Stimulated activated CD4-positive, alpha-beta T cell treated with anti-CD3 and anti-CD28 coated beads, Interleukin-12 subunit alpha, Interleukin-12 subunit beta, amount 100 ng/mL, for 48 hours (primary cell): Measurements from ENCODE around the gene SLC15A1.

Experiments
- DNase-seq, 3 donors: peaks; one replicate each; pipeline ENCODE4 v3.0.0-alpha.2; 2020; ENCODE audit warnings: low read depth in 2 of 3, low spot score in 1 of 3

The SLC15A1 gene

DNA sequence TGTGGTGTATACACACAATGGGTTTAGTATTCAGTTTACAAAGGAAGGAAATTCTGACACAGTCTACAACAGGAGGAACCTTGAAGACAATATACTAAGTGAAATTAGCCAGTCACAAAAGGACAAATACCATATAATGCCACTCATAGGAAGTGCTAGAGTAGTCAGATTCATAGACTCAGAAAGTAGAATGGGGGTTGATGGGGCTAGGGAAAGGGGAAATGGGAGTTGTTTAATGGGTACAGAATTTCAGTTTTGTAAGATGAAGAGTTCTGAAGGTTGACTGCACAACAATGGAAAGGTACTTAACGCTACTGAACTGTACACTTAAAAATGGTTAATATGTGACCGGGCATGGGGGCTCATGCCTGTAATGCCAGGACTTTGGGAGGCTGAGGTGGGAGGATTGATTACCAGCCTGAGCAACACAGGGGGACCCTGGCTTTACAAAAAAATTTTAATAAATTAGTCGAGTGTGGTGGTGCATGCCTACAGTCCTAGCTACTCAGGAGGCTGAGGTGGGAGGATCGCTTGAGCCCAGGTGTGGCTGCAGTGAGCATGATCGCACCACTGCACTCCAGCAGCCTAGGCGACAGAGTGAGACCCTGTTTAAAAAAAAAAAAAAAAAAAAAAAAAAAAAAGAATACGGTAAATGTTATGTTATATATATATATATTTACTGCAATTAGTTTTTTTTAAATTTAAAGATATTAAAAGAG is 45.0 kb downstream of the SLC15A1 start:
- DNase-seq, result no peak

DNA sequence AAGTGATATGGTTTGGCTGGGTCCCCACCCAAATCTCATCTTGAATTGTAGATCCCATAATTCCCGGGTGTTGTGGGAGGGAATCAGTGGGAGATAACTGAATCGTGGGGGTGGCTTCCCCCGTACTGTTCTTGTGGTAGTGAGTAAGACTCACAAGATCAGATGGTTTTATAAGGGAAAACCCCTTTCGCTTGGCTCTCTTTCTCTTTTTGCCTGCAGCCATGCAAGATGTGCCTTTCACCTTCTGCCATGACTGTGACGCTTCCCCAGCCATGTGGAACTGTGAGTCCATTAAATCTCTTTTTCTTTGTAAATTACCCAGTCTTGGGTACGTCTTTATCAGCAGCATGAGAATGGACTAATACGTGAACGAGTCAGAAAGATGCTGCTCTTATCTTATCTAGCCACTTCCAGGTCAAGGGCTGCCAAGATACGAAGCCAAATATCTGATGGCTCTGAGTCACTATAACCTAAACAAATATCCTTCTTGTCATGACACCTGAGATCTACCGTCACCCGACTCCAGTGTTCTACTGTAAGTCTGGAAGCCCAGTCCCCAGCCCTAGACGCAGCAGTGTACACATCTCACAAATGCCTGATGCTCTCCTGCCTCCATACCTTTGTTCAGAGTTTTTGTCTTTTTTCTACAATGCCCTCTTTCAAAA is 45.9 kb downstream of the SLC15A1 start:
- DNase-seq, result no peak

DNA sequence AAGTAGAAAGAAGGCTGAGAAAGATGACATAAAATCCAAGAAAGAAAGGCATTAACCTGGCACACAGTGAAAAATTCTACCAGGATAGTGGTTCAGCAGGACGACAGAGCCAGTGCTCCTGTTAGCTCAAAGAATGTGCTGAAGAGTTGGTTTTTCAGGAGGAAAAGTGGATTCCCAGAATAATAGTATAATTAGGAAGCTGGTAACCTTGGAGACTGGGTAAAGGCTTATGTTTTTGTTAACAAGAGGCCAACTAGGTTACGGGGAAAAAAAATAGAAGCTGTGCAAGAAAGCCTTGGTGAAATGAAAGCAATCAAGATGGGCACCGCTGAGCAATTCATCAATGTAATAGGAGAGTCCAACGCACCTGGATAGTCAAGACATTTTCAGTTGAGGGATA is 54.7 kb downstream of the SLC15A1 start:
- DNase-seq, result no peak

DNA sequence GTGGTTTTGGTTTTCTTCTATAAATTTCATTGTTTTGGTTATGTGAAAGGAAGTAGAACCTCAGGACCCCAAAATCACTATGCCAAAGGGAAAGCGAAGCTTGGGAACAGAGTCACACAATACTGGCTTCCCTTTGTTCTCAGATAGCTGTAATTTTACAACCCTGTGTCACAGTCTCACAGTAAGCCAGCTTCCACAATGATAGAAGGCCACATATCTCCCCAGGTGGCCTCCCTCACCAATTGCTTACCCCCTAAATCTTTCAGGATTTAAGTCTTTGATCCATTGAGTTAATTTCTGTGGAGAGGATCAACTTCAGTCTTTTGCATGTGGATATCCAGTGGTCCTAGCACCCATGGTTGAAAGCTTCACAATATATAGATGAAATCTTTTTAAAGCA is 58.7 kb downstream of the SLC15A1 start:
- DNase-seq, result no peak

DNA sequence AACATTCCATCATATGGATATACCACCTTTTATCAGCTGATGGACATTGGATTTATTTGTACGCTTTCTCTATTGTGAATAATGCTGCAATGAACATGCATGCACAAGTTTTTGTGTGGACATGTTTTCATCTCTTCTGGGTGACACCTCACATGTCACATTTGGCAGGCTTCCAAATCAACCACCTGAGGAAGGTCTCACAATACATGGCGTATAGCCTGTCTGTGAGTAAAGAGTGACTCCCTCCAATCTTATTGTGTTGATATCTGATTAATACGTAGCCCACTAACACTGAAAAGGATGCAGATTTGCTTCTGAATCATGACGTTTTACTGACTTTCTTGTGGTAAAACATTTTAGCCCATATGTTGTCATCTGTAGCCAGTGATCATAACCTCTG is 61.1 kb downstream of the SLC15A1 start:
- no peak for DNase-seq

DNA sequence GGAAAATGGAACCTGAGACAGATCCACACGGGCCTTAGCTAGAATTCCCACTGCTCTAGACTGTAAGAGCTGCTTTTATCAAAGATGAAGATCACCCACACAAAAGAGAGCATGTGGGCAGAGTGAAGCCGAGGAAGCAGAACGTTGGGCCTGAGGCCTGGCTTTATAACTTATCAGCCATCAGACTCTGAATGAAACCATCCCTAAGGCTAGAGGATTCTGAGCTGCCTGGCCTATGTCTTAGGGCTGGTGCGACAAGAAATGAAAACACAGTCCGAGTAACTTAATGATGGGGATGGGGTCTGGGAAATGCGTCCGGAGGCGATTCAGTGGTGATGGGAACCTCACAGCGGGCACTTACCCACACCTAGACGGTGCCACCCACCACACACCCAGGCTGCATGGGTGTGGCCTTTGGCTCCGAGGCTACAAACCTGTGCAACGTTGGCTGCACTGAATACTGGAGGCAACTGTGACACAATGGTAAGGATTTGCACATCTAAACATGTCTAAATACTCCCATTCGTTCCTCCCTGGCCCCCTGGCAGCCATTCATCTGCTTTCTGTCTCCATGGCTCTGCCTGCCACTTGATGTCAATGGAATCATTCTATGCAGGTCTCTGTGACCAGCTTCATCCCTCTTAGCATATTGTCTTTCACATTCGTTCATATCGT is 62.0 kb downstream of the SLC15A1 start:
- no peak for DNase-seq

DNA sequence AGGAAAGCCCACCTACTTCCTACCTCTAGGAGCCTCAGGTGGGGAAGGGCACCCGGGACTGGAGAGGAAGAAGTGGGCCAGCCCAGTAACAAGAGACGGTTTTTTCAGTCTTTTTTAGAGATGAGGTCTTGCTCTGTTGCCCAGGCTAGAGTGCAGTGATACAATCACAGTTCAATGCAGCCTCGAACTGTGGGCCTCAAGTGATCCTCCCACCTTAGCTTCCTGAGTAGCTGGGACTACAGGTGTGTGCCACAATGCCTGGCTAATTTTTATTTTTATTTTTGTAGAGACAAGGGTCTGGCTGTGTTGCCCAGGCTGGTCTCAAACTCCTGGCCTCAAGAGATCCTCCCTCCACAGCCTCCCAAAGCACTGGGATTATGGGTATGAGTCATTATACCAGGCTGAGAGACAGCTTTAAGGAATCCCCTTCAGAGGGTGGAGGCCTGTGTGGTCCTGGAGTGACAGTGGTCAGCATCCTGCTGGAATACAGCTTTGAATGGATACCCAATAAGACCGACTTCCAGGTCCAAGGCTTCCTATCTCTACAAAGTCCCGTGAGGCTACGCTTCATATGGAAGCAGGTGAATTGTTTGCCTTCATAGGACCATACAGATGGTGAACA is 63.0 kb downstream of the SLC15A1 start:
- DNase-seq, result no peak

DNA sequence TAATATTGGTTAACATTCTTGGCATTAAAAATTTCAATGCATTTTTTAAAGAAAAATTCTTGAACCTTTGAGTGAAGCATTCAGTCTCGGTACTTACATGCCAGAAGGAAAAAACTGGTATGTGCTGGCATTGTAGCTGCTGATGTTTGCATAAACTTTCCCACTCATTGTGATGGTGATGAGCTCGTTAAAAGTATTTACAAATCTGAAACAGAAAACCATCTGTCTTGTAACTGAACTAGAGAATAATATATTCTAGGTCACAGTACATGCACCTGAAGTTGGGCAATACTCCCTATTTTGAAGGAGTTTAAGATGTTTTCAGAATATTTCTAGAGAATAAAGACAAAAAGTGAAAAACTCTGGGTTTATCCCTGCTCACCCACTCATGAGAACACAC is 64.1 kb downstream of the SLC15A1 start:
- no peak for DNase-seq

DNA sequence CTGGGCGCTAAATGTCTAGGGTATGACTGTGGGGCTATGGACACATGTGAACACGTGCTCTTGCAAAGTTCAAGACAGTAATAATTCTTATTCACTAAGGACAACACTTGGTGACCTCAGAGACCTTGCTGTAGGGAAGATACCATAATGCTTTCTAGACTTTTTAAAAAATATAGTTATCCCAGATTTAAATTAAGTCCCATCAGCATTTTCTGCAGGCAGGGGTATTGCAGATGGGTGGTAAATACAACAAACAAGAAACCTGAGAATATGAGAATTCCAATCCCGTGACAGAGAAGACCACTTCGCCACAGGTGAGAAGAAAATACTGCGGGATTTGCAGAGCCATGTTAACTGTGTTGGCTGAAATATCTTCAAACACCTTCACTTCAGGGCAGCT is 65.2 kb downstream of the SLC15A1 start:
- DNase-seq, result no peak

DNA sequence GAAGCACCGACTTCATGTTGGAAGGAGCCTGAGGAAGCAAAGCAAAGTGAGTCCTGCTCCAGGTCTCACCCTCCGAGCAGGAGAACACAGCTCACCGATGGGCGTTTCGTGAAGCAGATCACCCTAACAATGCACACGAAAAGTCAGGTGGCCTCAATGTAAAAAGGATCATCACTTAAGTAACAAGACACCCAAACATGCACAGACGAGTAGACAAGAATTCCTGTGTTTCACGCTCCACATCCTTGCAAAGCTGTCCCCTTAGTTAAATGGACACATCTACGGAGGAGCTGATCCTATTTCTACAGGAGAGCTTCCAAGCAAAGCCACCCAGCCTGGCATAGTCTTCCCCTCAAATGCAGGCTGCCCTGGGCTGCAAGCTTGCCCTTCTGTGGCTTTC is 66.2 kb downstream of the SLC15A1 start:
- no peak for DNase-seq

DNA sequence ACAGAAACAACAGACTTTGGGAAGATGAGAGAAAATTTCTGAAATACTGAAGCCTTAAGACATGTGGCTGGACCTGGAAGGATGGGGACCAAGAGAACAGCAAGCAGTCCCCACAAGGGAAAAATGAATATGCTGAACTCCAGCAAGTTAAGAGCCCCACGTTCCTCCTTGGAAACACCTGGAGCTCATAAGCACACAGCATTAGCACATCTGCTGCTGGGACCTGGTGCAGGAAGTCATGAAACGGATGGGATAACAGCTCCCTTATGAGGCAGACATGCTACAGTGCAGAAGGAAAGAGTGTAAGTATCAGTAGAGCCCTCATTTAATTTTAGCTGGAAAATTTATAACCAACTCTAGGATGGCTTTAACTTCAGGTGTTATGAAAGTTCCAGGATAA is 67.3 kb downstream of the SLC15A1 start:
- DNase-seq, result no peak

DNA sequence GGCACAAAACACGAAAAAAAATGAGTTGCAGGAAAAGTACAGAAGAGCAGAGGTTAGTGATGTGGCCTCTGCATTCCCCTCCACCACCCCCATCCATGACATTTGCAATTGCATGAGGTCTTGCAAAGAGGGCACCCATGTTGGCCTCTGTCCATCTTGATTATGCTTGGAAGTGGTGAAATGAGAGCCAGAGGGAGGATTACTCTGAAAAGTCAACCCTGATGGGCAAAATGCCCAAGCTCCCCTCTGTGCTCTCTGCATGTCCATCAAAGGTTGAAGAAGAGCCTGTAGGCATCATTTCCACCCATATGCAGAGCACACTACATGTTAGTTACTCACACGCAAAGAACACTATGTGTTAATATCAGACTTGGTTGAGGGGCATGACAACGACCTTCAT is 71.4 kb downstream of the SLC15A1 start:
- DNase-seq, result no peak

DNA sequence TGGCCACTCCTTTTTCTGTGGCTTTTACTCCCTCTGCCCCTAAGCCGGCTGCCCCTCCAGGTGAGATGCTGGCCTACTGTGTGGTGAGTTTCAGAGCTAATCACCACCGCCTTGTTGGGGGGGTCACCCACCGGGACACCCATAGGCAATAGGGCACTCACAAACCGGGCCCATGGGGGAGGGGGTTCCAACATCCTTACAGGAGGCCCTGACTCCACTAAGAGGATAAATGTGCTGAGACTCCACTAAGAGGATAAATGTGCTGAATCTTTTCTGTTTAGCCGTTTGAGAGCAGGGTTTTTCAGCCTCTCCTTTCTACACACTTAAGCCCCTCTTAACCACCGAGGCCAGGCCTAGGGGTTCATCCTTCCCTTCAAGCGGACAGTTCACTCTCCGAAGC is 73.7 kb downstream of the SLC15A1 start:
- no peak for DNase-seq

DNA sequence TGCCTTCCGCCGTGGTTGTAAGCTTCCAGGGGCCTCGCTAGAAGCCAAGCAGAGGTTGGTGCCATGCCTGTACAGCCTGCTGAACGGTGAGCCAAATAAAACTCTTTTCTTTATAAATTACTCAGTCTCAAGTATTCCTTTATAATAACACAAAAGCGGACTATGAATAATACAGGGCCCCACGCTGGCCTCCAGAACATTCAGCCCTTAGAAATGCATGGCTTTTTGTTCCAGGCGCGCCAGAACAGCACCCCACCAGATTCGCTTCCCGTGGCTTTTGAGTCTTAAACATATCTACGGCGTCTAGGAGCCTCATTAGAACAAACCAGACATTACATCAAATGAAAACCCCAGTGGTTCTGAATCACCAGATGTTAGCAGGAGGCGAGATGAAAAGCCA is 75.1 kb downstream of the SLC15A1 start:
- DNase-seq, result no peak

DNA sequence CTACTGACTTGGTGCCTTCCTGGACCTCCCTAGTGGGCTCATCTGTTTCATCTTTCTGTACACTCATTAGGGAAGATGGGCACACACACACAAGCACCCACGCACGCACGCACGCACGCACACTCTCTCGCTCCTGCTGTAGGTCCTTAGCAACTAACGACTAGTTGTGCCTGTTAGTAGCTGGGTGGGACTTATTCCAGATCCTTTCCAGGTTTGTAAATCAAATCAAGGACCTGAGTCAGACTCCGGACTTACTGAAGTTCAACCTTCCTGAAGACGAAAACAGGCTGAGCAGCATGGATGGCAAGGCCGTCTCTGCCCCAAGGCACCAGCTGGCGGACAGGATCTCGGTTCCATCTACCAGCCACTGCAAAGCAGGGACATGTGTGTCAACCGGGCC is 76.2 kb downstream of the SLC15A1 start:
- no peak for DNase-seq

DNA sequence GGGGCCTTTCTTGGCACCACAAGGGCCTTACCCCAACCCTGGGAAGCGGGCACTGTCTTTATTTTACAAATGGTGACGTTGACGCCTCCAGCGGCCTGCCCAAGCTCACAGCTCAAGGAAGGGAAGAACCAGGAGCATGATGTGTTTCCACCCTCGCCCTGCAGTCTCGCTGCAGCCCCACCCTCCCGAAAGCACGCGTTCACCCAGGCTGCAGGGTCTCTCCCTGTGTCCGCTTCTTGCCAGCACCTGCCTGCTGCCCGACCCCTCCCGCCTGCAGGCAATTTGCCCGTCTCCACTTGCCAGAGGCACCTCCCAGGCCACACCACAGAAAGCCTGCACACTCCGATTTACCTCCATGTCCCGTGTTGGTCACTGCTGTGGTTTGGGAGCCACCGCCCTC is 76.6 kb downstream of the SLC15A1 start:
- no peak for DNase-seq

DNA sequence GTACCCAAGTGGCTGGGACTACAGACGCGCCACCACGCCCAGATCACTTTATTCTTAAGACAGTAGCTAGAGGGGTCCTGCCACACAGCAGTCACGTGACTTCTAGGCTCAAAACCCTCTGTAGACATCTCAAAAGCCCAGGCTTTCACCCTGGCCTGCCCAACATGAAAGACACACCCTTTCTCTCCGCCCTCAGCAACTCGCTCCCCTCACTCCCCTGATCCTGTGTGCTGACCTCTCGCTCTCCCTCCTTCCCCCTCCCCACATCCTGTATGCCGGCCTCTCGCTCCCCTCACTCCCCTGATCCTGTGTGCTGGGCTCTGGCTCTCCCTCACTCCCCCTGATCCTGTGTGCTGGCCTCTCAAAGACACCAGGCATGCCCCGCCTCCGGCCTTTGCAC is 77.4 kb downstream of the SLC15A1 start:
- DNase-seq, result no peak

DNA sequence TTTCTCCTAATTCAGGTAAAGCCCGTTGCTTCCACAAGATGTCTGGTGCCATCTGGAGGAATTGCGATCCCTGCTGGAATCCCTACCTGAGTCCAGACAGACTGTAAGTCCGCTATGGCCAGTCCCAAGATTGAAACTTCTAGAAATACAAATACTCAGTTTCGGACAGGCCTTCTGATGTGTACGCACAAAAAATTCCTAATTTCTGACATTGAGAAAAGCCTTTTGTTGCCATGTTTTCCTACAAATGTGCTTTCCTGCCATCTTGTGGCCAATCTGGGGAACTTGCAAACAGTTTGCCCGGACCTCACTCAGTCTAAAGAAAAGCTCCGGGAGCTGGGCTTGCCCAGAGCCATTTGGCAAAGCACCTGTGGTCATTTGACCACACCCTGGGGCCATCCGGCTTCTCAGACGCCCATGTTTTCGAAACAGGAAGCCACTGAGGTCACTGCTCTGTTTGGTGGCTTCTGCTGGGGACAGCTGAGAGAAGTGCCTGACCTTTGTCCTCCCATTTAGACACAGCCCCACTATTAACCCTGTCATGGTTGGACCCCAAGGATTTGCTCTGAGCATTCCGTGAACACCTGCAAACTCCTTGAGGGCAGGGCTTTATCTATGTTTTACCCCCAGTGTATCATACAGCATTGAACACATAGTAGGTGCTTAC is 79.4 kb downstream of the SLC15A1 start:
- peak; percentile 13 to 59 (median 25) for DNase-seq

DNA sequence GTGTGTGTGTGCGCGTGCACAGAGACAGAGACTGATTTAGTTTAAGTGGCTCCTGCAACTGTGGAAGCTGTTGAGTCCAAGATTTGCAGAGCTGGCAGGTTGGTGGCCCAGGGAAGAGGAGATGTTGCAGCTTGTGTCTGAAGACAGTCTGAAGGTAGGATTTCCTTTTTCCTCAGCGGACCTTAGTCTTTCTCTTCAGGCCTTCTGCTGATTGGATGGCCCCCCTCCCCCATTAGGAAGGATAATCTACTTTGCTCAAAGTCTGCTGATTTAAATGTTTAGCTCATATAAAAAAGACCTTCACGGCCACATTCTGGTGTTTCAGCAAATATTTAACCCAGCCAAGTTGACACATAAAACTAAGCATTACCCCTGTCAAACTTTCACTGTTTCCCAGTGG is 84.3 kb downstream of the SLC15A1 start:
- DNase-seq, result no peak

DNA sequence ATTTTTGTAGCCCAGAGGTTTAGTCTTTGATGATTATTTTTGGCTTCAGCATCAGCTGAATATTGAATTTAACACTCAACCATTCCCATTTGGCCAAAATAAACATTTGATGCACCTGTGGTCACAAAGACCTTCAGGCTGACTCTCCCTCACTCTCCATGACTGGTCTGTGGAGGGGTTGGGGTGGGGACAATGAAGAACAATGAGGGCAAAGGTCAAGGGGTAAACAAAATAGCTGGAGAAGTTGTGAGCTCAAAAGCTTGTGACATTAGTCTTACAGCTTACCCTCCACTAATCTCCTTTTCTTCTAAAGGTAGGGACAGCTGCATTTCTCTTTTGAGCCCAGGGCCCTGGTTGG is 86.9 kb downstream of the SLC15A1 start:
- no peak for DNase-seq

DNA sequence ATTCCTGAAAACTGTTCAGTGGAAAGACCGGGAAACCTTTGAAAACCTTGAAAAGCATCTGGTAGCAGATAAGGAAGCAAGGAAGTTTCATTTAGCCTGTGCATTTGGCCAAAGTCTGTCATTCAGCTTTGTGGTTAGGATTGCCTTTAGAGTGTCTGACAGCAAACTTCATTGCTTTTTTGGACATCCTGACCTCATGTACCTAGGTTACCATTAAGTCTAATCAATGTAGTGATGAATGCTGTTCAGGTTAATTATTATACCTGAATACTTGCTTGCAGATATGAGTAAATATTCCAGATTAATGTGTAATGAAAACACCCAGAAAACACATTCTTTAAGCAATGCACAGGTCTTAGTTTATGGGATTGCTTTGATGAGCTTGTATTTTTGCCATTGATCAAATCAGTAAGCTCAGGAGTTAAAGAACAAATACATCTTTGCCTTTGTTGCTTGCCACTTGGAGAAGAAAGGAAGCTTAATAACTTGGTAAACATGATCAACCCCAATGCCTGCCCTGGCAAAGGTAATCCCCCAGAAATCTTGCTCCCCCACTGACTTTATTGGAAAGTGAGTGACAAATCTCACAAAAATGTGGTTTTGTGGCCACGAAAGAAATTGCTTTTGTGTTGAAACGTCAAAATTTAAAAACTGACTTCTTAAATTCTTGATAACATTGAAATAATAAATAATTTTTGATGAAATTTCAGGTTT is 87.4 kb downstream of the SLC15A1 start:
- DNase-seq, result no peak
